Measurements from ENCODE around the gene FRAT2.
"Not testable (repeated sequence)": the region's sequence is repeated elsewhere in the genome, so short reads cannot be mapped to it uniquely, and the experiment has no call there.

FRAT2 gene

DNA sequence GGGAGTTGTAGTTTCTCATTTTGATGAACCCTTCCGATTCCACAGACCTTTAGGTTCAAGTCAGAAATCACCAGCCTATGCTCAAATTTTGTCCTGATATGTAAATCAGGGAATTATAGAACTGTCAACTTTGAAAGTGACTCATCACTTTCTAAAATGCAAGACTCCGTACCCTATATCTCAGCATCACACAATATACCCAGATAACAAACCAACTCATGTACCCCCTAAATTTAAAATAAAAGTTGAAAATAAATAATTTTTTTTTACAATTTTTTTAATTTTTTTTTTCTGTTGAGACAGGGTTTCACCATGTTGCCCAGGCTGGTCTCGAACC is 41.7 kb downstream of the FRAT2 start:
- H3K4me3 ChIP-seq (ENCODE audit: low read length), result no peak overlapping the region

DNA sequence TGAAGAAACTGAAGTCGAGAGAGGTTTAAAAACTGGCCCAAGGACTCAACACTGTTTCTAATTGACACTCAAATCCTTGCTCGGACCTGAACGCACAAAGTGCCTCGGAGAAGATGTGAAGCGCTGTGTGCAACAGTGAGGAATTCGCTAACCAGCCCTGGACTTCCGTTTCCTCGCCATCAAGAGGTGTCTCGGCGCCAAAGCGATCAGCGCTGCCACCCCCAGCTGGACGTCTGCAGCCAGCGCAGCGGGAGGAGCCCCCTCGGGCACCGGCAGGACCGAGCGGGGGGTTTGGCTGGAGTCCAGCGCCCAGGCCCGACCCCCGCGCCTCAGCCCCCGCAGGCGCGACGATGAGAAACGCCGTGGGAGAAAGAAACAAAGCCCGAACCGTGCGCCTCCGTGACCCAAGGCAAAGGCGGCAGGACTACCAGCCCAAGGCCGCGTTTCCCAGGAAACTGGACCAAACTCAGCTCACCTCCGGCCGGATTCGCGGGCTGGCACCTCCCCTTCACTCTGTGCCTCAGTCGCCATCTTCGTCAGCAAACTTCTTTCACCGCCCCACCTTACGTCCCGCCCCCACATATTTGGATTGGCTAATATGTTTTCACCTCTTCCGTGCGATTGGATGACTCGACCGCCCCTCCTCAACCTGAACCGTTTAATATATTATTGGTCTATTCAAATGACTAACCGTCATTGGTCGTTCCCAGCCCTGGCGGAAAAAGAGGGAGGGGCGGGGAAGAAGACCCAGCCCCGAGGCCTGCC is 42.2 kb downstream of the FRAT2 start, which contains the start of gene ARHGAP19:
ARHGAP19 (minus strand) TSS at position 541 of the 765 bp plus-strand sequence; CDS start at position 531, 10 bp downstream.
- peak within 1 kb of the TSS; percentile 79 for H3K4me3 ChIP-seq (ENCODE audit: low read length)
- TF ChIP-seq, protein P1, sequence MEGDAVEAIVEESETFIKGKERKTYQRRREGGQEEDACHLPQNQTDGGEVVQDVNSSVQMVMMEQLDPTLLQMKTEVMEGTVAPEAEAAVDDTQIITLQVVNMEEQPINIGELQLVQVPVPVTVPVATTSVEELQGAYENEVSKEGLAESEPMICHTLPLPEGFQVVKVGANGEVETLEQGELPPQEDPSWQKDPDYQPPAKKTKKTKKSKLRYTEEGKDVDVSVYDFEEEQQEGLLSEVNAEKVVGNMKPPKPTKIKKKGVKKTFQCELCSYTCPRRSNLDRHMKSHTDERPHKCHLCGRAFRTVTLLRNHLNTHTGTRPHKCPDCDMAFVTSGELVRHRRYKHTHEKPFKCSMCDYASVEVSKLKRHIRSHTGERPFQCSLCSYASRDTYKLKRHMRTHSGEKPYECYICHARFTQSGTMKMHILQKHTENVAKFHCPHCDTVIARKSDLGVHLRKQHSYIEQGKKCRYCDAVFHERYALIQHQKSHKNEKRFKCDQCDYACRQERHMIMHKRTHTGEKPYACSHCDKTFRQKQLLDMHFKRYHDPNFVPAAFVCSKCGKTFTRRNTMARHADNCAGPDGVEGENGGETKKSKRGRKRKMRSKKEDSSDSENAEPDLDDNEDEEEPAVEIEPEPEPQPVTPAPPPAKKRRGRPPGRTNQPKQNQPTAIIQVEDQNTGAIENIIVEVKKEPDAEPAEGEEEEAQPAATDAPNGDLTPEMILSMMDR (IDR thresholded peaks at IDR 0.05; ENCODE audit: insufficient read depth, low read depth, low read length, missing control alignments), result no peak
- DNase-seq (ENCODE audit: low read depth), result peak; percentile 99

More for the DNA sequence above, 41.7 kb downstream of the FRAT2 start:
- no peak for DNase-seq (ENCODE audit: low read depth)
- TF ChIP-seq, protein P1 (IDR thresholded peaks at IDR 0.05; ENCODE audit: insufficient read depth, low read depth, low read length, missing control alignments), result no peak

DNA sequence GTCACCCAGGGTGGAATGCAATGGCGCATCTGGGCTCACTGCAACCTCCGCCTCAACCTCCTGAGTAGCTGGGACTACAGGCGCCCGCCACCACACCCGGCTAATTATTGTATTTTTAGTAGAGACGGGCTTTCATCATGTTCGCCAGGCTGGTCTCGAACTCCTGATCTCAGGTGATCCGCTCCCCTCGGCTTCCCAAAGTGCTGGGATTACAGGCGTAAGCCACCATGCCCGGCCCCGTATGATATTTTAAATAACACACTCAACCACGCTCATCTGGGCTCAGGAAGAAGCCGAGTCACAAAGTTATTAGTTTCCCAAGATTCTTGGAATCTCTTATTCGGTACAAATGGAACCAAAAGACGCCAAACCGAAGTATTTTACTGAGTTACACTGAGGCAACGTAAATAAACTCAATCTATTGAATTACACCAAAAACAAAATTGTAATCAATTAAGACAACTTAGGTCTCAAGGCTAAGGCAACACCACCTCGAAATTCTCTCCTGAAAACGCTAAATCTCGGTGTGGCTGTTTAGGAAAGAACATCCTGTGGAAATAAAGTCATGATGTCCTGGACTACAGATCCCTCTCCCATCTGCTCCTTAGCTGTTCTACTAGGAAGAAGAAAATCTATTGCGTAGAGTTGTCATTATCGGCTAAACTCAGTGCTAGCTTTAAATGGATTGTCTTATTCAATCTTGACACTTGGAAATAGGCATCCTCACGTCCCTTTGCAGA is 43.0 kb downstream of the FRAT2 start:
- TF ChIP-seq, protein P1 (IDR thresholded peaks at IDR 0.05; ENCODE audit: insufficient read depth, low read depth, low read length, missing control alignments), result no peak
- peak overlapping the region; percentile 79 for H3K4me3 ChIP-seq (ENCODE audit: low read length)
- no peak for DNase-seq (ENCODE audit: low read depth)

DNA sequence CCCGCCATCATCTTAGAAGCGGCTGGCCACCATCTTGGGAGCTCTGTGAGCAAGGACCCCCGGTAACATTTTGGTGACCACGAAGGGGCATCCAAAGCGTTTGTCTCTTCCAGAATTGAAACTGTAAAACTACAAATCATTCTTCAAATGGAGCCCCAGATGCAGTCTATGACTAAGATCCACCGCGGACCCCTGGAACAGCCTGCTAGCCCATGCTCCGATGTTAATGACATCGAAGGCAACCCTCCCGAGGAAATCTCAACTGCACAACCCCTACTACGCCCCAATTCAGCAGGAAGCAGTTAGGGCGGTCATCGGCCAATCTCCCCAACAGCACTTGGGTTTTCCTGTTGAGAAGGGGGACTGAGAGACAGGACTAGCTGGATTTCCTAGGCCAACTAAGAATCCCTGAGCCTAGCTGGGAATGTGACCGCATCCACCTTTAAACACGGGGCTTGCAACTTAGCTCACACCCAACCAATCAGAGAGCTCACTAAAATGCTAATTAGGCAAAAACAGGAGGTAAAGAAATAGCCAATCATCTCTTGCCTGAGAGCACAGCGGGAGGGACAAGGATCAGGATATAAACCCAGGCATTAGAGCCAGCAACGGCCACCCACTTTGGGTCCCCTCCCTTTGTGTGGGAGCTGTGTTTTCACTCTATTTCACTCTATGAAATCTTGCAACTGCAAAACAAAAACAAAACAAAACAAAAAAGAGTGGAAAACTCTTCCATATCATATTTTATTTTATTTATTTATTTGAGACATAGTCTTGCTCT is 43.8 kb downstream of the FRAT2 start:
- not testable (repeated sequence) for H3K4me3 ChIP-seq (ENCODE audit: low read length); DNase-seq (ENCODE audit: low read depth)

DNA sequence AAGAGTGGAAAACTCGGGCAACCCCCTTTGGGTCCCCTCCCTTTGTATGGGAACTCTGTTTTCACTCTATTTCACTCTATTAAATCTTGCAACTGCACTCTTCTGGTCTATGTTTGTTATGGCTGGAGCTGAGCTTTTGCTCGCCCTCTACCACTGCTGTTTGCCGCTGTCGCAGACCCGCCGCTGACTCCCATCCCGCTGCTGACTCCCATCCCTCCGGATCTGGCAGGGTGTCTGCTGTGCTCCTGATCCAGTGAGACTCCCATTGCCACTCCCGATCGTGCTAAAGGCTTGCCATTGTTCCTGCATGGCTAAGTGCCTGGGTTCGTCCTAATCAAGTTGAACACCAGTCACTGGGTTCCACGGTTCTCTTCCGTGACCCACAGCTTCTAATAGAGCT is 44.5 kb downstream of the FRAT2 start:
- not testable (repeated sequence) for DNase-seq (ENCODE audit: low read depth); H3K4me3 ChIP-seq (ENCODE audit: low read length)

Measured in epithelial cell of esophagus (primary cell).